VCaP (cell line): Measurements from ENCODE around the gene RAB23.
A peak's percentile ranks its signal among the peaks of the same experiment; 100 is the strongest.

Source experiments
- H3K27ac ChIP-seq: fragments of 450-650 bp; 2 replicates; pipeline ENCODE4 v1.5.1; 2017
- CTCF ChIP-seq: fragments of 450-650 bp; conservative IDR thresholded peaks from 2 replicates; pipeline ENCODE4 v1.5.1; 2017; ENCODE audit warnings: mild to moderate bottlenecking, moderate library complexity

The RAB23 gene

GRCh38 chr6:57221936-57222742 lies at the start of gene RAB23:
Gene RAB23 (minus strand): TSS chr6:57222307. CDS start chr6:57210380, 11,927 bp downstream.
- TF ChIP-seq CTCF, result peak; percentile 27; the same call in 1 of the 2 replicates
- H3K27ac ChIP-seq, result peak within 1 kb of the TSS; percentile 88

GRCh38 chr6:57268294-57268640 lies 46.2 kb upstream of the RAB23 start:
- no peak overlapping the region for H3K27ac ChIP-seq
- peak; percentile 48 for TF ChIP-seq CTCF

GRCh38 chr6:57267586-57268293 lies 45.6 kb upstream of the RAB23 start:
- TF ChIP-seq CTCF, result peak; percentile 76
- no peak overlapping the region for H3K27ac ChIP-seq

GRCh38 chr6:57265755-57266221 lies 43.7 kb upstream of the RAB23 start:
- no peak for TF ChIP-seq CTCF
- H3K27ac ChIP-seq, result no peak overlapping the region

- TF ChIP-seq CTCF, result no peak
- H3K27ac ChIP-seq, result no peak overlapping the region
These were observed 41.6 kb upstream of the RAB23 start for GRCh38 chr6:57263739-57264138.

GRCh38 chr6:57262901-57263694 lies 41.0 kb upstream of the RAB23 start:
- TF ChIP-seq CTCF, result no peak
- H3K27ac ChIP-seq, result no peak overlapping the region

- H3K27ac ChIP-seq, result no peak overlapping the region
- TF ChIP-seq CTCF, result no peak
These were observed 40.4 kb upstream of the RAB23 start for GRCh38 chr6:57262488-57262887.
